HFFc6 (cell line): ENCODE results near the gene PMS2. TPM values are rescaled to one million over a fixed set of nuclear protein-coding genes. Genes with fewer than 3 reads are reported as not detected.

Experiments used
- DNase-seq: peaks from one replicate; pipeline ENCODE4 v3.0.0-alpha.2; 2018
- H3K27ac Mint-ChIP-seq: 2 replicates; pipeline ENCODE4 v1.8.0; 2020; ENCODE audit warnings: mild to moderate bottlenecking, mixed read lengths
- H3K27me3 Mint-ChIP-seq: 2 replicates; pipeline ENCODE4 v1.8.0; 2021; ENCODE audit warnings: mild to moderate bottlenecking, moderate library complexity, mixed read lengths; ENCODE audit not compliant: insufficient read depth
- H3K36me3 Mint-ChIP-seq: 2 replicates; pipeline ENCODE4 v1.8.0; 2021; ENCODE audit warnings: low read depth, mixed read lengths
- H3K4me1 Mint-ChIP-seq: 2 replicates; pipeline ENCODE4 v1.8.0; 2020; ENCODE audit warnings: low read depth, mixed read lengths
- H3K4me3 Mint-ChIP-seq: 2 replicates; pipeline ENCODE4 v1.8.0; 2020; ENCODE audit warnings: mild to moderate bottlenecking, moderate library complexity, mixed read lengths
- H3K9me3 Mint-ChIP-seq: 2 replicates; pipeline ENCODE4 v1.8.0; 2020; ENCODE audit warnings: mild to moderate bottlenecking, mixed read lengths
- CTCF ChIP-seq: fragments of 200-600 bp; sonication (generic); IDR thresholded peaks from 2 replicates; pipeline ENCODE4 v1.5.0; 2021; ENCODE audit warnings: antibody characterized with exemption, mild to moderate bottlenecking
- total RNA-seq, 6 experiments: library from RNA; stranded (reverse); fragmentation: NEBNext Ultra II Directional; extraction: Animal tissue kit (Norgen Biotek cat#: 25700); gene quantifications; 2 replicates in 1 of 6; 3 replicates in 5 of 6; pipeline ENCODE4 v1.2.3, GENCODE V29; 2021

PMS2 gene
- total RNA-seq, 6 experiments from 2014 or later = 12.1 to 13.4 (median 12.8) TPM

GRCh38 chr7:6023974-6024435 is 15.2 kb upstream of the PMS2 start:
- peaks cover 11% of the 10 kb centered on the region for H3K27me3 Mint-ChIP-seq
- H3K27ac Mint-ChIP-seq = peak overlapping the region; percentile 8; the same call in 1 of the 2 replicates
- H3K9me3 Mint-ChIP-seq = no peaks in the 10 kb centered on the region
- peaks cover 56% of the 10 kb centered on the region for H3K36me3 Mint-ChIP-seq
- no peak overlapping the region for H3K4me3 Mint-ChIP-seq
- no peak for TF ChIP-seq CTCF
- DNase-seq = no peak
- H3K4me1 Mint-ChIP-seq = no peaks in the 10 kb centered on the region; the same call in 1 of the 2 replicates

DNA sequence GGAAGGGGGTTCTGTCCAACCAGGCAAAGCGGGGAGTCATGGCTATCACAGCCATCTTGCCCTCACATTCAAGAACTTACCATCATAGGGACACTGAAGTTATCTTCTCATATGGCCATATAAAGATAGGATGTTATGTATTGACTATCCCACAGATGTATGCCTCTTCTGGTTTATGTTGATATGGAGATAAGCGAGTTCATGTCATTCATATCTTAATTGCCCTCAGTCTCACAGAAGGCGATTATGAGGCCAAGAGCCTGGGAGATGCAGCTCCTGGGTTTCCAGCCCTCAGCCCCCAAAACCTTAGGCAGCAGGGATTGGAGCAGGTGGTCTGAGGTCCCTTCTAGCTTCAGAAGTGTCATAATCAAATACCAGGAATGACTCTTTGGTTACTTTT is 13.9 kb upstream of the PMS2 start:
- Mint-ChIP-seq H3K9me3 (no peaks in the 10 kb centered on the region), H3K4me1 (no peaks in the 10 kb centered on the region; the same call in 1 of the 2 replicates), H3K36me3 (peaks cover 62% of the 10 kb centered on the region), H3K27ac (no peak overlapping the region), H3K27me3 (peaks cover 11% of the 10 kb centered on the region), H3K4me3 (no peak overlapping the region)
- TF ChIP-seq CTCF = no peak
- DNase-seq = no peak

GRCh38 chr7:6020371-6021286 is 11.8 kb upstream of the PMS2 start:
- Mint-ChIP-seq H3K36me3 (peaks cover 50% of the 10 kb centered on the region), H3K27me3 (peaks cover 11% of the 10 kb centered on the region), H3K27ac (no peak overlapping the region), H3K4me1 (peaks cover 6% of the 10 kb centered on the region; the same call in 1 of the 2 replicates), H3K9me3 (no peaks in the 10 kb centered on the region), H3K4me3 (no peak overlapping the region)
- no peak for TF ChIP-seq CTCF
- DNase-seq = no peak

DNA sequence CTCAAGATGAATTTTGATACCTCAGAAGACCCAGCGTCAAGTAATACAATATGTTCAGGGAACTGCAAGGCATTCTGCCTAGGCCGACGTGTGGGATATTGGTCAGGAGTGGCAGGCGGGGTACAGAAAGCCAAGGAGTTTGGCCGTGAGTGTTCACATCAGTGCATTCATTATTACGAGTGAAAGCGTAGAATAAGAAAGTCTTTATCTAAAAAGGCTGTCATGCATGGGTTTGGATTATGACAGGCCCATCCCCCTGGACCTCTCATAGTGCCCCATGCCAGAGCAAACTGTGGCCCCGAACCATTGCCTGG is 7.8 kb upstream of the PMS2 start:
- Mint-ChIP-seq H3K4me1 (peaks cover 22% of the 10 kb centered on the region), H3K9me3 (no peaks in the 10 kb centered on the region), H3K27me3 (peaks cover 3% of the 10 kb centered on the region; the same call in 1 of the 2 replicates), H3K27ac (peak overlapping the region; percentile 55), H3K36me3 (peaks cover 43% of the 10 kb centered on the region), H3K4me3 (no peak overlapping the region)
- TF ChIP-seq CTCF = no peak
- no peak for DNase-seq

- H3K36me3 Mint-ChIP-seq = peaks cover 38% of the 10 kb centered on the region
- TF ChIP-seq CTCF = no peak
- peak; percentile 52 for DNase-seq
- no peaks in the 10 kb centered on the region for H3K9me3 Mint-ChIP-seq
- peaks cover 3% of the 10 kb centered on the region; the same call in 1 of the 2 replicates for H3K27me3 Mint-ChIP-seq
- no peak overlapping the region for H3K4me3 Mint-ChIP-seq
- H3K4me1 Mint-ChIP-seq = peaks cover 27% of the 10 kb centered on the region
- peak overlapping the region; percentile 55 for H3K27ac Mint-ChIP-seq
Observed at GRCh38 chr7:6015917-6016652, 7.2 kb upstream of the PMS2 start.
